GM06990 (cell line): Measurements from ENCODE around the gene OMA1.

Experiments
- DNase-seq: peaks from one replicate; pipeline ENCODE4 v3.0.0-alpha.2; 2011; ENCODE audit not compliant: insufficient read length; ENCODE audit errors: extremely low read depth
- H3K27me3 ChIP-seq: replicated peaks from 2 replicates; pipeline ENCODE4 v1.6.0; 2011; ENCODE audit warnings: low read length; ENCODE audit not compliant: control insufficient read depth, insufficient read depth
- H3K36me3 ChIP-seq: 2 replicates; pipeline ENCODE4 v1.5.1; 2011; ENCODE audit warnings: low read length; ENCODE audit not compliant: control insufficient read depth, insufficient read depth
- H3K4me3 ChIP-seq: replicated peaks from 2 replicates; pipeline ENCODE4 v1.5.1; 2011; ENCODE audit warnings: low read depth, mild to moderate bottlenecking, control low read depth, low read length
- TF ChIP-seq, protein P1 (sequence below): IDR thresholded peaks from 2 replicates; pipeline ENCODE4 v1.5.1; 2011; ENCODE audit warnings: low read length, control low read depth, mild to moderate bottlenecking, inconsistent platforms; ENCODE audit not compliant: insufficient read depth, poor library complexity, severe bottlenecking

Gene OMA1

DNA sequence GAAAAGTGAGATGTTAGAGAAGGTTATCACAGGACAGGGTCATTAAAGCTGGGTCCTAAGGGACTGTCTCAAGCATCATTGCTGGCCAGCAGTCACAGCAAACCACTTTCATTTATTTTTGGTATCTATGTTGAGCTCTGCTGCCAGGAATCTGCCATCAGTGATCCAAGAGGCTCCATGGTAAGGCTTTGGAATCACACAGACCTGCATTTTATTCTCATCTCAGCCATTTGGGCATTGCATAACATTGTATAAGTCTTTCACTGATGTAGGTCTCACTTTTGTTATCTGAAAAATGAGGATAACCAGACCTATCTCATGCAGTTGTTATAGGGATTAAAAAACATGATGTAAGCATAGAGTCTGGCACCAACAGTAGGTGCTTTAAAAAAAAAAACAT lies 77.5 kb downstream of the OMA1 start:
- Histone ChIP-seq H3K4me3 (no peak overlapping the region), H3K27me3 (no peaks in the 10 kb centered on the region), H3K36me3 (no peaks in the 10 kb centered on the region)
- TF ChIP-seq, protein P1, sequence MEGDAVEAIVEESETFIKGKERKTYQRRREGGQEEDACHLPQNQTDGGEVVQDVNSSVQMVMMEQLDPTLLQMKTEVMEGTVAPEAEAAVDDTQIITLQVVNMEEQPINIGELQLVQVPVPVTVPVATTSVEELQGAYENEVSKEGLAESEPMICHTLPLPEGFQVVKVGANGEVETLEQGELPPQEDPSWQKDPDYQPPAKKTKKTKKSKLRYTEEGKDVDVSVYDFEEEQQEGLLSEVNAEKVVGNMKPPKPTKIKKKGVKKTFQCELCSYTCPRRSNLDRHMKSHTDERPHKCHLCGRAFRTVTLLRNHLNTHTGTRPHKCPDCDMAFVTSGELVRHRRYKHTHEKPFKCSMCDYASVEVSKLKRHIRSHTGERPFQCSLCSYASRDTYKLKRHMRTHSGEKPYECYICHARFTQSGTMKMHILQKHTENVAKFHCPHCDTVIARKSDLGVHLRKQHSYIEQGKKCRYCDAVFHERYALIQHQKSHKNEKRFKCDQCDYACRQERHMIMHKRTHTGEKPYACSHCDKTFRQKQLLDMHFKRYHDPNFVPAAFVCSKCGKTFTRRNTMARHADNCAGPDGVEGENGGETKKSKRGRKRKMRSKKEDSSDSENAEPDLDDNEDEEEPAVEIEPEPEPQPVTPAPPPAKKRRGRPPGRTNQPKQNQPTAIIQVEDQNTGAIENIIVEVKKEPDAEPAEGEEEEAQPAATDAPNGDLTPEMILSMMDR: no peak
- no peak for DNase-seq

DNA sequence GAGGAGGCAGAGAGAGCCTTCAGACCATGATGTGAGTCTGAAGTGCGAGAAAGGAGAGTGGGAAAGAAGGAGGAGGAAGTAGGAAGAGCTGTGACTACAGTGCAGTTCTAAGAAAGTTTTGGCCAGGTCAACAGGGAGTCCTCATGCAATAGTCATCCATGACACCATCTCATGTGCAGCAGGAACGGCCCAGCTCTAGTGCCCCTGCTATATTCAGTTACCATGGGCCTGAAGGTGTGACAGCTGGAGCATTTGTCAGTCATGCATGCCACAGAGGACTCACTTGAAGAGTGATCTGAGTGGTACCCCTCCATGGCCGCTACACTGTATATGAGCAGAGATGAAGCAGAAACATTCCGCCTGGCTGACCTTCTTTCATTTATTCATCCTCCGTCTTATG lies 77.9 kb downstream of the OMA1 start:
- Histone ChIP-seq H3K36me3 (no peaks in the 10 kb centered on the region), H3K27me3 (no peaks in the 10 kb centered on the region), H3K4me3 (no peak overlapping the region)
- TF ChIP-seq, protein P1: no peak
- no peak for DNase-seq

DNA sequence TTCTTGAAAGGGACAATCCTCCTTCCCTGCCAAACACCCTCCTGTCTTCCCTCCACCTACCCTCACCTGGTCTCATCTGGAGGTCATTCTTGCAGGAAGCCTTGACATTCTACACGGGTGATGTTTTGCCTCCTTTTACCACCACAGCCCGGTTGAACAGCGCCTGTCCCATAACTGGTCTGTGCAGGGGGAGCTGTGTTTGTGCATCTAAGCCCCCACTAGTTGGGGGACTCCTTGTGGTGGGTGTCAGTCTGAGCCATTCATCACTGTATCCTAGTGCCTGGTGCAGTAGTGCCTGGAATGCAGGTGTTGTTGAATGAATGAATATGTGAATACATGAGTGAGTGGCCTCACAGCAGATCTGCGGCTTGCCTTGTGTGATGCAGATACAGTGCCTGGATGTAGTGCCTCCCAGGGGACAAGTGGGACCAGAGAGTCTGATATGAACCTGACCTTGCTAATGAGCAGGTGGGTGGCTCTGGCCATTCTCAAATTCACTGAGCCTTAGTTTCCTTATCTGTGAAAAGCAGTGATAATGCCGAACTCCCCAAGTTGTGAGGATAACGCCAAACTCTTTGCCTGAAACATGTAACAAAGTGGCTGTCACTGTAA lies 79.8 kb downstream of the OMA1 start:
- H3K4me3 ChIP-seq: no peak overlapping the region
- DNase-seq: no peak
- H3K27me3 ChIP-seq: no peaks in the 10 kb centered on the region
- TF ChIP-seq, protein P1: no peak
- no peaks in the 10 kb centered on the region for H3K36me3 ChIP-seq

DNA sequence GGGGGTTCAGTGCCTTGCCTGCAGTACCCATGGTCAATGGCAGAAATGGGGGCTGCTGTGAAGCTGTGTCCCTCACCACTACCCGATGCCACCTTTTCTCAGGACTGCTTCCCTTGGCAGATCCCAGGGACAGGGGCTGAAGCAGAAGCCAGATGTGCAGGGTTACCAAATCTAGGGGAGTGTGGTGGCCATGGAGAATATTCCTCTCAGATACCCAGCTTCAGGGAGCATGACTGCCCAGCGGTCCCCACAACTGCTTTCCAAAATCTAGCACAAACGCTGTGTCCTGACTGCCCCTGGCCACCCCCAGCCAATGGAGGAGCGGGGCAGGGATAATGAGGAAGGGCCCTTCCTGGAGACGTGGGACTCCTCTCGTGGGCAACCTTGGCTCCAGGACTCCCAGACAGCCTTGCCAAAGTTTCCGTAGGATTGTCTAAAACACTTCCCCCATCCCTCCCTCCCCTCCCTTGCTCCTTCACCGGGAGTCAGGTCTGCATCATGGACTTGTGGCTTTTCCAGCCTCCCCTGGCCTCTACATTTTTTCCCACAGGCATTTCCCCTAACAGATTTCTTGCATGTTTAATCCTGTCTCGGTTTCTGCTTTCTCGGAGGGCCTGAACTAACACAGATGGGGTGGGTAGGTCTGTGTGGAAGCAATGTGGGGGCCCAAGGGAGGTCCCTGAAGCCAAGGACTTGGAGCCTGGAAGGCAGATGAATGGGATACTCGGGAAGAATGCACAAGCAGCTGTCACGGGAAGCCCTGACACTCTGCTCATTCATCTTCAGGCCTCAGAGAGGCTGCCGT lies 80.5 kb downstream of the OMA1 start:
- TF ChIP-seq, protein P1: no peak
- no peak for DNase-seq
- Histone ChIP-seq H3K36me3 (no peaks in the 10 kb centered on the region), H3K27me3 (no peaks in the 10 kb centered on the region), H3K4me3 (no peak overlapping the region)

DNA sequence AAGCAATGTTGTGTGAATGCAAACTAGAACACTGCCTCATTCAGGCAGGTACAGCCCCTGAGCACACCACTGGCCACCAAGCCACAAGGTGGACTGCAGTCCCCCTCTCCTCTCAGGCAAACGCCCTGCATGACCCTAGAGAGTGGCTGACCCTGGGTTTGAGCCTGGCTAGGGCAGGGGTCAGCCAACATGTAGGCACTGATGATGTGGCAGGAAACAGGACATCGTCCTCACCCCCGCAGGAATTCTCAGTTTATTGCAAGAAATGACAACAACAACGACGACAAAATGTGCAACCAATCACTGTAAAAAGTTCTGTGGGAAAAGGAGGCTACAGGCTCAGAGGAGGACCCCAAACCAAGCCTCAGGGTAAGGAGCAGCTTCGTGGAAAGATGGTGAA lies 81.3 kb downstream of the OMA1 start:
- TF ChIP-seq, protein P1: no peak
- no peaks in the 10 kb centered on the region for H3K36me3 ChIP-seq
- H3K27me3 ChIP-seq: no peaks in the 10 kb centered on the region
- no peak overlapping the region for H3K4me3 ChIP-seq
- DNase-seq: no peak
